K562 (cell line): Measurements from ENCODE around the gene SDHC. TPM values are rescaled to one million over a fixed set of nuclear protein-coding genes. Genes with fewer than 3 reads are reported as not detected.

ENCODE experiments used
- ARID1B ChIP-seq: fragments of 450-650 bp; IDR thresholded peaks from 2 replicates; pipeline ENCODE4 v1.6.1; 2016; ENCODE audit warnings: antibody characterized with exemption, mild to moderate bottlenecking, inconsistent platforms
- BACH1 ChIP-seq: fragments of 200-800 bp; sonication (Bioruptor generic); IDR thresholded peaks from 2 replicates; pipeline ENCODE4 v1.6.1; 2016; ENCODE audit warnings: missing genetic modification characterization, missing compliant biosample characterization
- ID3 ChIP-seq, 2 experiments: fragments of 250-450 bp in 1 of 2; fragments of 450-650 bp in 1 of 2; sonication (Bioruptor Pico) in 1 of 2; IDR thresholded peaks; 2 replicates each; pipeline versions ENCODE4 v1.6.1 to v1.8.0; 2016 to 2021; ENCODE audit warnings: mild to moderate bottlenecking in 2 of 2, moderate library complexity in 2 of 2, missing compliant biosample characterization in 1 of 2, missing genetic modification characterization in 1 of 2
- IFI16 ChIP-seq: fragments of 250-450 bp; sonication (Bioruptor Pico); IDR thresholded peaks from 2 replicates; pipeline ENCODE4 v2.1.2; 2022; ENCODE audit warnings: mild to moderate bottlenecking, inconsistent platforms
- KDM5B ChIP-seq: fragments of 200-600 bp; sonication (generic); IDR thresholded peaks from 2 replicates; pipeline ENCODE4 v1.6.1; 2012; ENCODE audit warnings: low read depth, mild to moderate bottlenecking, moderate library complexity, low read length, control low read depth, inconsistent platforms; ENCODE audit not compliant: insufficient replicate concordance
- PBX2 ChIP-seq, 2 experiments: IDR thresholded peaks in 1 of 2; conservative IDR thresholded peaks in 1 of 2; 2 replicates each; pipeline ENCODE4 v1.6.1; 2016; ENCODE audit warnings: low read depth in 2 of 2, mild to moderate bottlenecking in 1 of 2, missing compliant biosample characterization in 1 of 2, missing genetic modification characterization in 1 of 2, moderate library complexity in 1 of 2
- POLR2AphosphoS5 ChIP-seq: IDR thresholded peaks from 2 replicates; pipeline ENCODE4 v1.6.1; 2011; ENCODE audit warnings: mild to moderate bottlenecking, low read depth, low read length, moderate library complexity; ENCODE audit not compliant: control insufficient read depth, insufficient read depth
- RB1 ChIP-seq: fragments of 450-650 bp; IDR thresholded peaks from 2 replicates; pipeline ENCODE4 v1.6.1; 2017; ENCODE audit warnings: low read depth, mild to moderate bottlenecking
- RBBP5 ChIP-seq: fragments of 200-600 bp; sonication (generic); IDR thresholded peaks from 2 replicates; pipeline ENCODE4 v1.6.1; 2012; ENCODE audit warnings: borderline replicate concordance, mild to moderate bottlenecking, low read length, control low read depth, inconsistent platforms; ENCODE audit not compliant: insufficient read depth, poor library complexity, severe bottlenecking
- RFX7 ChIP-seq: fragments of 250-450 bp; sonication (Bioruptor Pico); IDR thresholded peaks from 2 replicates; pipeline ENCODE4 v1.5.1; 2021; ENCODE audit warnings: mild to moderate bottlenecking
- SIRT6 ChIP-seq: IDR thresholded peaks from one replicate; pipeline ENCODE4 v1.6.1; 2012; ENCODE audit warnings: low read depth, mild to moderate bottlenecking, control low read depth, inconsistent platforms, low read length, moderate library complexity
- TAF15 ChIP-seq: fragments of 200-400 bp; formaldehyde crosslinking; IDR thresholded peaks from 2 replicates; pipeline ENCODE4 v1.6.1; 2017; ENCODE audit warnings: mild to moderate bottlenecking, low read depth, low read length, moderate library complexity
- ZNF140 ChIP-seq: fragments of 250-450 bp; sonication (Bioruptor Pico); IDR thresholded peaks from 2 replicates; pipeline ENCODE4 v1.8.0; 2021; ENCODE audit warnings: moderate library complexity, mild to moderate bottlenecking, inconsistent platforms
- ZNF24 ChIP-seq: fragments of 450-650 bp; IDR thresholded peaks from 2 replicates; pipeline ENCODE4 v1.6.1; 2016
- ZNF668 ChIP-seq: fragments of 250-450 bp; sonication (Bioruptor Pico); IDR thresholded peaks from 2 replicates; pipeline ENCODE4 v1.8.0; 2022; ENCODE audit warnings: mild to moderate bottlenecking, inconsistent platforms
- polyA plus RNA-seq, 8 experiments: library from polyadenylated mRNA; depleted of rRNA in 4 of 8; stranded (reverse) in 5 of 8; unstranded in 3 of 8; fragments of >200 nt; fragmentation: Nextera tagmentation in 2 of 8; fragmentation: Illumina TruSeq in 1 of 8; extraction: Ambion mirVana in 2 of 8; extraction: Trizol in 1 of 8; gene quantifications; 2 replicates each; pipeline versions ENCODE4 v1.2.1 to v1.2.3, GENCODE V29; 2011 to 2014; ENCODE audit warnings: inconsistent platforms in 1 of 8, missing spikeins in 1 of 8
- total RNA-seq, 7 experiments: library from RNA; depleted of rRNA in 6 of 7; stranded (reverse); fragments of >200 nt in 6 of 7; fragmentation: Illumina TruSeq in 2 of 7; extraction: Trizol in 2 of 7; gene quantifications; 2 replicates each; pipeline versions ENCODE4 v1.2.1 to v1.2.3, GENCODE V29; 2011 to 2021; ENCODE audit warnings: low replicate concordance in 1 of 7
- TF ChIP-seq, protein P1 (sequence below): fragments of 200-800 bp; sonication (Bioruptor generic); IDR thresholded peaks from 2 replicates; pipeline ENCODE4 v1.6.1; 2017; ENCODE audit warnings: missing genetic modification characterization, missing compliant biosample characterization
- TF ChIP-seq, protein P2 (sequence below): fragments of 450-650 bp; IDR thresholded peaks from 2 replicates; pipeline ENCODE4 v1.6.1; 2016; ENCODE audit warnings: missing biosample characterization, missing genetic modification characterization
- TF ChIP-seq, protein P3 (sequence below): sonication (generic); formaldehyde crosslinking; IDR thresholded peaks from 2 replicates; pipeline ENCODE4 v1.8.1; 2023; ENCODE audit warnings: mild to moderate bottlenecking, missing genetic modification reagents, moderate library complexity

Gene SDHC
- total and polyA plus RNA-seq, 9 of the 15 experiments (the other 6 are each of a cell fraction or from before 2014, with no cell fraction given) = 7.7 to 309 (median 174) TPM

- TF ChIP-seq ID3 (CRISPR knock-in tag; IDR thresholded peaks at IDR 0.05) (no peak), ID3 (tag; IDR thresholded peaks at IDR 0.05) (peak; percentile 69; the same call in 1 of the 2 replicates), TAF15 (no peak), RFX7 (CRISPR knock-in tag) (no peak), ZNF24 (peak; percentile 18; the same call in 1 of the 2 replicates), IFI16 (CRISPR knock-in tag) (no peak), BACH1 (tag) (no peak), PBX2 (CRISPR knock-in tag; IDR thresholded peaks at IDR 0.05; ENCODE audit: low read depth) (peak; percentile 52), PBX2 (tag; conservative IDR thresholded peaks at IDR 0.05; ENCODE audit: low read depth) (0 out of 2 replicates have a peak, but pooled peaks have one; percentile 10), RB1 (peak; percentile 65; the same call in 1 of the 2 replicates), SIRT6 (no peak), KDM5B (peak; percentile 92), POLR2AphosphoS5 (peak; percentile 94), ZNF668 (no peak), RBBP5 (peak; percentile 51), ARID1B (peak; percentile 43; the same call in 1 of the 2 replicates), ZNF140 (CRISPR knock-in tag) (no peak)
- TF ChIP-seq, protein P1, sequence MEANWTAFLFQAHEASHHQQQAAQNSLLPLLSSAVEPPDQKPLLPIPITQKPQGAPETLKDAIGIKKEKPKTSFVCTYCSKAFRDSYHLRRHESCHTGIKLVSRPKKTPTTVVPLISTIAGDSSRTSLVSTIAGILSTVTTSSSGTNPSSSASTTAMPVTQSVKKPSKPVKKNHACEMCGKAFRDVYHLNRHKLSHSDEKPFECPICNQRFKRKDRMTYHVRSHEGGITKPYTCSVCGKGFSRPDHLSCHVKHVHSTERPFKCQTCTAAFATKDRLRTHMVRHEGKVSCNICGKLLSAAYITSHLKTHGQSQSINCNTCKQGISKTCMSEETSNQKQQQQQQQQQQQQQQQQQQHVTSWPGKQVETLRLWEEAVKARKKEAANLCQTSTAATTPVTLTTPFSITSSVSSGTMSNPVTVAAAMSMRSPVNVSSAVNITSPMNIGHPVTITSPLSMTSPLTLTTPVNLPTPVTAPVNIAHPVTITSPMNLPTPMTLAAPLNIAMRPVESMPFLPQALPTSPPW (CRISPR knock-in tag) = peak; percentile 87
- TF ChIP-seq, protein P2, sequence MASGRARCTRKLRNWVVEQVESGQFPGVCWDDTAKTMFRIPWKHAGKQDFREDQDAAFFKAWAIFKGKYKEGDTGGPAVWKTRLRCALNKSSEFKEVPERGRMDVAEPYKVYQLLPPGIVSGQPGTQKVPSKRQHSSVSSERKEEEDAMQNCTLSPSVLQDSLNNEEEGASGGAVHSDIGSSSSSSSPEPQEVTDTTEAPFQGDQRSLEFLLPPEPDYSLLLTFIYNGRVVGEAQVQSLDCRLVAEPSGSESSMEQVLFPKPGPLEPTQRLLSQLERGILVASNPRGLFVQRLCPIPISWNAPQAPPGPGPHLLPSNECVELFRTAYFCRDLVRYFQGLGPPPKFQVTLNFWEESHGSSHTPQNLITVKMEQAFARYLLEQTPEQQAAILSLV = no peak
- TF ChIP-seq, protein P3, sequence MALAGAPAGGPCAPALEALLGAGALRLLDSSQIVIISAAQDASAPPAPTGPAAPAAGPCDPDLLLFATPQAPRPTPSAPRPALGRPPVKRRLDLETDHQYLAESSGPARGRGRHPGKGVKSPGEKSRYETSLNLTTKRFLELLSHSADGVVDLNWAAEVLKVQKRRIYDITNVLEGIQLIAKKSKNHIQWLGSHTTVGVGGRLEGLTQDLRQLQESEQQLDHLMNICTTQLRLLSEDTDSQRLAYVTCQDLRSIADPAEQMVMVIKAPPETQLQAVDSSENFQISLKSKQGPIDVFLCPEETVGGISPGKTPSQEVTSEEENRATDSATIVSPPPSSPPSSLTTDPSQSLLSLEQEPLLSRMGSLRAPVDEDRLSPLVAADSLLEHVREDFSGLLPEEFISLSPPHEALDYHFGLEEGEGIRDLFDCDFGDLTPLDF (CRISPR knock-in tag) = no peak
Observed at GRCh38 chr1:161389691-161390558, 75.7 kb downstream of the SDHC start (continued).
